ENCODE data around the gene PHPT1.
"Not testable (repeated sequence)": the region's sequence is repeated elsewhere in the genome, so short reads cannot be mapped to it uniquely, and the experiment has no call there.

The PHPT1 gene

GRCh38 chr9:136867480-136867879 lies 18.3 kb downstream of the PHPT1 start:
- no peak for DNase-seq (ENCODE audit: extremely low spot score)
- no peak for TF ChIP-seq CTCF (IDR thresholded peaks at IDR 0.05; ENCODE audit: control extremely low read depth, extremely low read depth, low read depth, missing control alignments)
- ChIA-PET CTCF (no interaction called here), POLR2A (no interaction called here)

GRCh38 chr9:136867917-136868316 lies 18.7 kb downstream of the PHPT1 start:
- no peak for TF ChIP-seq CTCF (IDR thresholded peaks at IDR 0.05; ENCODE audit: control extremely low read depth, extremely low read depth, low read depth, missing control alignments)
- CTCF ChIA-PET, result no interaction called here
- no peak for DNase-seq (ENCODE audit: extremely low spot score)
- POLR2A ChIA-PET, result no interaction called here

GRCh38 chr9:136868644-136869043 lies 19.4 kb downstream of the PHPT1 start:
- CTCF ChIA-PET, result interaction anchor here (1.5 kb wide), 1 partner anchor 15 kb away, joined by 3 read pairs; no protein-coding TSS in a partner anchor
- POLR2A ChIA-PET, result no interaction called here
- no peak for TF ChIP-seq CTCF (IDR thresholded peaks at IDR 0.05; ENCODE audit: control extremely low read depth, extremely low read depth, low read depth, missing control alignments)
- DNase-seq (ENCODE audit: extremely low spot score), result no peak

GRCh38 chr9:136869611-136870010 lies 20.4 kb downstream of the PHPT1 start:
- DNase-seq (ENCODE audit: extremely low spot score); POLR2A ChIA-PET: not testable (repeated sequence)
- CTCF ChIA-PET, result interaction anchor here (1.1 to 2.3 kb wide), 4 partner anchors 12 to 55 kb away, joined by 3 to 10 read pairs (median 4); partner anchors contain the start of gene AJM1

GRCh38 chr9:136875155-136875554 lies 25.9 kb downstream of the PHPT1 start:
- no peak for TF ChIP-seq CTCF (IDR thresholded peaks at IDR 0.05; ENCODE audit: control extremely low read depth, extremely low read depth, low read depth, missing control alignments)
- POLR2A ChIA-PET, result no interaction called here
- CTCF ChIA-PET, result interaction anchor here (1.2 to 1.5 kb wide), 2 partner anchors 31 to 33 kb away, joined by 4 read pairs; partner anchors contain the start of gene AJM1
- DNase-seq (ENCODE audit: extremely low spot score), result no peak

- TF ChIP-seq CTCF (IDR thresholded peaks at IDR 0.05; ENCODE audit: control extremely low read depth, extremely low read depth, low read depth, missing control alignments), result no peak
- POLR2A ChIA-PET, result no interaction called here
- DNase-seq (ENCODE audit: extremely low spot score), result no peak
- CTCF ChIA-PET, result interaction anchor here (1.1 to 1.5 kb wide), 2 partner anchors 12 to 33 kb away, joined by 3 to 4 read pairs; no protein-coding TSS in a partner anchor
Observed at GRCh38 chr9:136876476-136876875, 27.3 kb downstream of the PHPT1 start.

- POLR2A ChIA-PET, result no interaction called here
- TF ChIP-seq CTCF (IDR thresholded peaks at IDR 0.05; ENCODE audit: control extremely low read depth, extremely low read depth, low read depth, missing control alignments), result no peak
- CTCF ChIA-PET, result interaction anchor here (0.8 to 2.7 kb wide), 6 partner anchors 10 to 154 kb away, joined by 3 to 13 read pairs (median 7); partner anchors contain the start of gene AJM1
- peak; percentile 65 for DNase-seq (ENCODE audit: extremely low spot score)
Observed at GRCh38 chr9:136880651-136881050, 31.4 kb downstream of the PHPT1 start.

Data from GM10248 (cell line).